ENCODE results near the gene ELFN1. TPM values are rescaled to one million over a fixed set of nuclear protein-coding genes. Genes with fewer than 3 reads are reported as not detected.

Gene ELFN1
- polyA plus RNA-seq, 1 of the 3 experiments (the other 2 are of a cell fraction), result 0.05 TPM

DNA sequence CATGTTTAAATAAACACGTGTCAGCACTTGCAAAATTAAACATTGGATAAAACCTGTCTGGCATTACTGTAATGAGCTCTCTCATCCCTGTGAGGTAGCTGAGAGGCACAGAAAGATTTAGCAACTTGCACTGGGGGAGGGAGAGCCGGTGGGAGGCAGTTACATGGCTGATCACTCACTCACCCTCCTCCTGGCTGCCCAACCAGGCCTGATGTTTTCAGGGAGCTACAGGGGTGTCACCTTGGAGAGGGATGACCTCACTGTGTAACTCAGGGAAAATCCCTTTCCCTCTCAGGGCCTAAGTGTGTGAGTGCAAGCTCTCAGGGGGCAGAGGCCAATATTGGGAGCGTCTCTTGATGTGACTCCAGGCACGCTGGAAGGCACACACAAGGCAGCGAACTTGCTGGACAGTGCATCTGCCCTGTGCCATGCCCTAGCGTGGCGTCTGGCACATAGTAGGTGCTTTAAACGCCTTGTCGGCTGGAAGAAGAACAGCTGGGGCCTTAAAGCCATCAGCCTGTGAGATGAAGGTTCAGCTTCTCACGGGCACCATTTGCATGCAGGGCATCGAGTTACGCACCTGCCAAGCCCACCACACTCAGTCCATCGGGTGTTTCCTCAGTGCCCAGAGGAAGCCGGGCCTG lies 51.1 kb downstream of the ELFN1 start:
- ChIA-PET CTCF (interaction anchor here (0.9 to 1.4 kb wide), 4 partner anchors 8 to 22 kb away, joined by 3 to 4 read pairs (median 4); no protein-coding TSS in a partner anchor), POLR2A (no interaction called here)
- H3K4me1 ChIP-seq (ENCODE audit: control insufficient read depth in 1 of 2, insufficient read depth in 2 of 2, low read depth in 1 of 2, low read length in 1 of 2), result peaks cover 0 to 30% of the 10 kb centered on the region in 2 experiments; a peak in 1 of 4 replicates
- H3K4me2 ChIP-seq, result no peak overlapping the region
- no peak overlapping the region for H3K27ac ChIP-seq (ENCODE audit: low read depth in 2 of 2, low read length in 1 of 2)
- no peak overlapping the region for H3K4me3 ChIP-seq (ENCODE audit: low read depth in 2 of 2, low read length in 1 of 2)
- no peak overlapping the region for H2AFZ ChIP-seq (ENCODE audit: low read depth)
- 51% methylated on average over 9 of the region's 14 CpGs for WGBS (ENCODE audit: low lambda C conversion rate)
- TF ChIP-seq SMC3 (IDR thresholded peaks at IDR 0.05; ENCODE audit: low read depth, low read length), result no peak
- TF ChIP-seq SIN3A (IDR thresholded peaks at IDR 0.05; ENCODE audit: borderline replicate concordance, low read depth, low read length), result no peak
- no peak for TF ChIP-seq NFIC (IDR thresholded peaks at IDR 0.05; ENCODE audit: borderline replicate concordance)
- TF ChIP-seq JUND (IDR thresholded peaks at IDR 0.05), result no peak
- TF ChIP-seq FOXM1 (IDR thresholded peaks at IDR 0.05; ENCODE audit: low read depth), result no peak
- TF ChIP-seq, protein P1, sequence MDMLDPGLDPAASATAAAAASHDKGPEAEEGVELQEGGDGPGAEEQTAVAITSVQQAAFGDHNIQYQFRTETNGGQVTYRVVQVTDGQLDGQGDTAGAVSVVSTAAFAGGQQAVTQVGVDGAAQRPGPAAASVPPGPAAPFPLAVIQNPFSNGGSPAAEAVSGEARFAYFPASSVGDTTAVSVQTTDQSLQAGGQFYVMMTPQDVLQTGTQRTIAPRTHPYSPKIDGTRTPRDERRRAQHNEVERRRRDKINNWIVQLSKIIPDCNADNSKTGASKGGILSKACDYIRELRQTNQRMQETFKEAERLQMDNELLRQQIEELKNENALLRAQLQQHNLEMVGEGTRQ (IDR thresholded peaks at IDR 0.05; ENCODE audit: borderline replicate concordance, low read depth, low read length), result no peak
- TF ChIP-seq MXI1 (IDR thresholded peaks at IDR 0.05; ENCODE audit: low read depth, low read length), result no peak
- TF ChIP-seq GATA2 (CRISPR knock-in tag; IDR thresholded peaks at IDR 0.05), result no peak
- H4K20me1 ChIP-seq (ENCODE audit: insufficient read depth), result no peaks in the 10 kb centered on the region
- DNase-seq, result no peak
- H3K9me2 ChIP-seq, result no peaks in the 10 kb centered on the region
- no peak overlapping the region for H3K9ac ChIP-seq
- H3K79me2 ChIP-seq (ENCODE audit: insufficient read depth), result no peaks in the 10 kb centered on the region
- H3F3A ChIP-seq (replicated peaks; ENCODE audit: insufficient read depth), result no peaks in the 10 kb centered on the region
- H3K36me3 ChIP-seq (replicated peaks in 1 of 2; ENCODE audit: control insufficient read depth in 1 of 2, insufficient read depth in 2 of 2, low read length in 1 of 2), result no peaks in the 10 kb centered on the region
- no peaks in the 10 kb centered on the region for H3K27me3 ChIP-seq (ENCODE audit: insufficient read depth)
- H3K9me3 ChIP-seq, result no peaks in the 10 kb centered on the region

- ChIA-PET CTCF (interaction anchor here (1.1 to 2.2 kb wide), 3 partner anchors 9 to 144 kb away, joined by 3 to 6 read pairs (median 4); no protein-coding TSS in a partner anchor), POLR2A (no interaction called here)
- H4K20me1 ChIP-seq (ENCODE audit: insufficient read depth), result no peaks in the 10 kb centered on the region
- no peak for DNase-seq
- H3K27ac ChIP-seq (ENCODE audit: low read depth in 2 of 2, low read length in 1 of 2), result no peak overlapping the region
- no peaks in the 10 kb centered on the region for H3F3A ChIP-seq (replicated peaks; ENCODE audit: insufficient read depth)
- H3K36me3 ChIP-seq (replicated peaks in 1 of 2; ENCODE audit: control insufficient read depth in 1 of 2, insufficient read depth in 2 of 2, low read length in 1 of 2), result no peaks in the 10 kb centered on the region
- H3K79me2 ChIP-seq (ENCODE audit: insufficient read depth), result no peaks in the 10 kb centered on the region
- WGBS (ENCODE audit: low lambda C conversion rate), result 72% methylated on average over 13 of the region's 13 CpGs
- H3K27me3 ChIP-seq (ENCODE audit: insufficient read depth), result no peaks in the 10 kb centered on the region
- no peaks in the 10 kb centered on the region for H3K9me2 ChIP-seq
- peaks cover 0 to 16% of the 10 kb centered on the region in 2 experiments; a peak in 1 of 4 replicates for H3K4me1 ChIP-seq (ENCODE audit: control insufficient read depth in 1 of 2, insufficient read depth in 2 of 2, low read depth in 1 of 2, low read length in 1 of 2)
- H3K9ac ChIP-seq, result no peak overlapping the region
- H3K4me3 ChIP-seq (ENCODE audit: low read depth in 2 of 2, low read length in 1 of 2), result no peak overlapping the region
- H2AFZ ChIP-seq (ENCODE audit: low read depth), result no peak overlapping the region
- H3K9me3 ChIP-seq, result no peaks in the 10 kb centered on the region
- no peak overlapping the region for H3K4me2 ChIP-seq
- TF ChIP-seq EP300 (IDR thresholded peaks at IDR 0.05; ENCODE audit: borderline replicate concordance in 1 of 2, low read depth in 1 of 2, low read length in 1 of 2) (no peak), SIN3A (IDR thresholded peaks at IDR 0.05; ENCODE audit: borderline replicate concordance, low read depth, low read length) (no peak), FOXM1 (IDR thresholded peaks at IDR 0.05; ENCODE audit: low read depth) (no peak), JUND (IDR thresholded peaks at IDR 0.05) (no peak), SMC3 (IDR thresholded peaks at IDR 0.05; ENCODE audit: low read depth, low read length) (no peak), CTCF (IDR thresholded peaks at IDR 0.05) (no peak), MAX (IDR thresholded peaks at IDR 0.05; ENCODE audit: low read depth) (no peak), ZBTB33 (IDR thresholded peaks at IDR 0.05; ENCODE audit: borderline replicate concordance, low read depth) (no peak), NRF1 (IDR thresholded peaks at IDR 0.05; ENCODE audit: low read depth, low read length) (no peak), YY1 (IDR thresholded peaks at IDR 0.05; ENCODE audit: low read depth) (no peak), TEAD4 (IDR thresholded peaks at IDR 0.05; ENCODE audit: borderline replicate concordance, insufficient read depth) (no peak), RXRA (IDR thresholded peaks at IDR 0.05; ENCODE audit: borderline replicate concordance, low read depth) (no peak), FOSL2 (IDR thresholded peaks at IDR 0.05; ENCODE audit: borderline replicate concordance, low read depth) (no peak), EZH2phosphoT487 (IDR thresholded peaks at IDR 0.05; ENCODE audit: borderline replicate concordance, low read depth) (no peak), TAF1 (IDR thresholded peaks at IDR 0.05; ENCODE audit: borderline replicate concordance, low read depth, low read length) (no peak), ELF1 (IDR thresholded peaks at IDR 0.05) (no peak)
- TF ChIP-seq, protein P1 (IDR thresholded peaks at IDR 0.05; ENCODE audit: borderline replicate concordance, low read depth, low read length), result no peak
Observed at GRCh38 chr7:1723254-1723653, 53.2 kb downstream of the ELFN1 start.
